ENCODE results near the gene MRPL24. TPM values are rescaled to one million over a fixed set of nuclear protein-coding genes. Genes with fewer than 3 reads are reported as not detected.

The MRPL24 gene
- total and polyA plus RNA-seq, 9 of the 15 experiments (the other 6 are each of a cell fraction or from before 2014, with no cell fraction given) = 74.3 to 267 (median 113) TPM

DNA sequence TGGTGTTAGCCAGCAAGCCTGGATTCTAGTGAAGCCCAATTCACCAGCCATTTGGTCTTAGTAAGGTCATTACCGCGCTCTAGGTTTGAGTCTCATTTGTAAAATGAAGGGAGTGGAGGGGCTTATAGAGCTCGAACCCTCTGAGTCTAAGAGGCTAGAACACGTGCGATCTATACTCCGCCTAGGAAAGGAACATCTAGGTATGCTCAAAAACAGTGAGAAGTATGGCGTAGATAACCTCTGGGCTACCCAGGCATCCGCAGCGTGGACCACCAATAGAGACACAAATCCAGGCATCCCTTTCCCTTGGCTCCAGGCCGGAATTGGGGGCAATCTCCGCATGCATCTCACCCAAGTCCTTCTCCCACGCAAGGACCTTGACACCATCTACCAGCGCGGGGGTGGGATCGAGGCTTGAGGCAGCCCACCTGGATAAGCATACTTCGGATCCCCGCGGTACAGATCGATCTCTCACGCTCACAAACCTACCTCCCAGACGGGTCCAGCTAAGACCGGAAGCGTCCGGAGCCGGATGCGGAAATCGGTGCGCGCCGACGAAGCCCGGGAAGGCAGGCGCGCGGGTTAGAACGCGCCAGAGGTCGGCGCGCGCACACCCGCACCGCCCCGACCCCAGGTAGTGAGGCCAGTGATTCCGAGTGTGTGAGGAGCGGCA is 12.8 kb downstream of the MRPL24 start, which contains the start of gene METTL25B (continued):
- TF ChIP-seq MEF2D (tag; conservative IDR thresholded peaks at IDR 0.05; ENCODE audit: low read depth) (no peak), PHB2 (IDR thresholded peaks at IDR 0.05; ENCODE audit: low read depth) (no peak), POLR2B (IDR thresholded peaks at IDR 0.05; ENCODE audit: low read depth, partially characterized antibody) (peak; percentile 62), RCOR1 (IDR thresholded peaks at IDR 0.05; ENCODE audit: borderline replicate concordance in 1 of 2, low read depth in 2 of 2, low read length in 2 of 2) (no peak), ZNF79 (CRISPR knock-in tag; IDR thresholded peaks at IDR 0.05; ENCODE audit: low read depth) (no peak), SNRNP70 (optimal IDR thresholded peaks at IDR 0.05; ENCODE audit: low read depth, low read length) (no peak), MTA3 (IDR thresholded peaks at IDR 0.05; ENCODE audit: borderline replicate concordance) (no peak), ZNF24 (IDR thresholded peaks at IDR 0.05) (no peak), HCFC1 (IDR thresholded peaks at IDR 0.05; ENCODE audit: low read depth, low read length) (peak; percentile 73), FOXP1 (CRISPR knock-in tag; IDR thresholded peaks at IDR 0.05) (no peak), CC2D1A (IDR thresholded peaks at IDR 0.05) (no peak), SRSF3 (IDR thresholded peaks at IDR 0.05; ENCODE audit: insufficient read depth, low read length) (no peak), SUPT5H (IDR thresholded peaks at IDR 0.05) (peak; percentile 67), MCM3 (IDR thresholded peaks at IDR 0.05) (no peak), MIER1 (IDR thresholded peaks at IDR 0.05; ENCODE audit: low read depth) (no peak), STAG1 (CRISPR knock-in tag; IDR thresholded peaks at IDR 0.05; ENCODE audit: borderline replicate concordance) (no peak; the same call in 1 of the 2 replicates), FOXA3 (CRISPR knock-in tag; conservative IDR thresholded peaks at IDR 0.05 in 1 of 2, IDR thresholded peaks at IDR 0.05 in 1 of 2) (peak in 1 of 2 experiments; percentile 60; a peak in 1 of 4 replicates), HMGN3 (IDR thresholded peaks at IDR 0.05; ENCODE audit: borderline replicate concordance, extremely low read depth, insufficient read length, low read depth, low read length) (no peak), POLR2AphosphoS2 (IDR thresholded peaks at IDR 0.05; ENCODE audit: low read length) (no peak), SAFB (IDR thresholded peaks at IDR 0.05; ENCODE audit: borderline replicate concordance, low read depth, low read length) (no peak), RFX5 (IDR thresholded peaks at IDR 0.05; ENCODE audit: low read depth, low read length) (no peak), MYNN (IDR thresholded peaks at IDR 0.05) (no peak), MYNN (CRISPR knock-in tag; IDR thresholded peaks at IDR 0.05) (no peak), XRCC3 (IDR thresholded peaks at IDR 0.05) (no peak)
- TF ChIP-seq, protein P1, sequence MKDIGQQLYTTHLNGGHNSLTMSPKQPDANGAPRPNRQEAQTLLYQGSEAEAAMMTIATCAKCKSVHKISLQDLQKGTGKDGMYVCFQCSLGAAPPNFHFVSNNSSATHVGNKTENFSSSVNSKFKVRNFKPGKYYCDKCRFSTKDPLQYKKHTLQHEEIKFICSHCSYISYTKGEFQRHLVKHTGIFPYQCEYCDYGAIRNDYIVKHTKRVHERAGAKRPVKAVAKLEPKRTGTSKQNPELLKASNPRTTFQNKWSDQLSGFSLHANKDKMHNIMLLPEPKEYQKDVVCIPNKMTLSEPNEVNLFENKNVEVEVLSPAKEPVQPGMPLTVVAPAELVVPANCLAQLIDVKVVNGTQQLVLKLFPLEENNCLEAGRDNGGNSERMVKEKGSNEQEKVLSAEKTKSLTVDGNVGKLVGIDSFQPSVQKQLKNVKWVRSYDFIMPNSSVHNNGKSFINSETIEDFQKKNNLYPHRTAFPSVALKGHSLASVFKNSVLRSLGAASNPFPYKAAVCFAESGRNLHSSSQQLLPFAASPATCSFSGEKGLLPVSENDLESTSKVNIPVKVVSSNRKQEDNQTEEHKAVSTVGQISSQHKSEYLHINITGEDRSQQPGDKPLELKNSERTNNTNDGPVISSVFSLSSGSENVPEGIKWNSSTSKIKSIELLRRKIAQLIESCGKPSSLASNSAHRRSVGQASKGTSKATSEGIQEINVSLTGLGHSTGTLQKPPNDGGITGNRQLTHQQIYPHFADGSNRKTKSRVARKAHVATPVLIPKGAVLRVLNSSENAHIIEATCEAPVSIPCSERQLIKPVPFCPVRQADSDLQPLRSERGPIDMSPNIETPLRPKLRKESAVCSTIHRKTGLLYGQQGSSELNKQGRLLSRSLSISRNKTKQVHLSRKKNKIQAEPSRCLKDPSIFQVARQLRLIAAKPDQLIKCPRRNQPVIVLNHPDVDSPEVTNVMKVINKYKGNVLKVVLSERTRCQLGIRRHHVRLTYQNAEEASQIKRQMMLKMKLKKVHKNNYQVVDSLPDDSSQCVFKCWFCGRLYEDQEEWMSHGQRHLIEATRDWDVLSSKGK (CRISPR knock-in tag; IDR thresholded peaks at IDR 0.05) = no peak
- TF ChIP-seq, protein P2, sequence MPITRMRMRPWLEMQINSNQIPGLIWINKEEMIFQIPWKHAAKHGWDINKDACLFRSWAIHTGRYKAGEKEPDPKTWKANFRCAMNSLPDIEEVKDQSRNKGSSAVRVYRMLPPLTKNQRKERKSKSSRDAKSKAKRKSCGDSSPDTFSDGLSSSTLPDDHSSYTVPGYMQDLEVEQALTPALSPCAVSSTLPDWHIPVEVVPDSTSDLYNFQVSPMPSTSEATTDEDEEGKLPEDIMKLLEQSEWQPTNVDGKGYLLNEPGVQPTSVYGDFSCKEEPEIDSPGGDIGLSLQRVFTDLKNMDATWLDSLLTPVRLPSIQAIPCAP (CRISPR knock-in tag; IDR thresholded peaks at IDR 0.05; ENCODE audit: borderline replicate concordance) = no peak
- TF ChIP-seq, protein P3, sequence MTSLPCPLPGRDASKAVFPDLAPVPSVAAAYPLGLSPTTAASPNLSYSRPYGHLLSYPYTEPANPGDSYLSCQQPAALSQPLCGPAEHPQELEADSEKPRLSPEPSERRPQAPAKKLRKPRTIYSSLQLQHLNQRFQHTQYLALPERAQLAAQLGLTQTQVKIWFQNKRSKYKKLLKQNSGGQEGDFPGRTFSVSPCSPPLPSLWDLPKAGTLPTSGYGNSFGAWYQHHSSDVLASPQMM (CRISPR knock-in tag; IDR thresholded peaks at IDR 0.05) = no peak
